Neuronal stem cell (in vitro differentiated cells): Measurements from ENCODE around the gene NELFCD.

Experiments
- DNase-seq: peaks from one replicate; pipeline ENCODE4 v3.0.0-alpha.2; 2013; ENCODE audit warnings: low spot score
- H2AFZ ChIP-seq: one replicate; pipeline ENCODE4 v1.6.1; 2013; ENCODE audit warnings: mild to moderate bottlenecking, low read length, inconsistent platforms
- H2AK5ac ChIP-seq: 2 replicates; pipeline ENCODE4 v1.6.1; 2013; ENCODE audit warnings: low read depth, mild to moderate bottlenecking, inconsistent platforms, low read length, moderate library complexity, mixed read lengths
- H2BK120ac ChIP-seq: 2 replicates; pipeline ENCODE4 v1.6.1; 2013; ENCODE audit warnings: low read depth, mild to moderate bottlenecking, inconsistent platforms, low read length, moderate library complexity, mixed read lengths
- H2BK12ac ChIP-seq: one replicate; pipeline ENCODE4 v1.6.1; 2013; ENCODE audit warnings: low read length, inconsistent platforms
- H2BK15ac ChIP-seq: 2 replicates; pipeline ENCODE4 v1.6.1; 2013; ENCODE audit warnings: mild to moderate bottlenecking, low read length, inconsistent platforms, mixed read lengths
- H2BK5ac ChIP-seq: one replicate; pipeline ENCODE4 v1.6.1; 2013; ENCODE audit warnings: inconsistent platforms, mild to moderate bottlenecking, low read length, moderate library complexity
- H3K14ac ChIP-seq: one replicate; pipeline ENCODE4 v1.6.1; 2013; ENCODE audit warnings: low read length, inconsistent platforms
- H3K18ac ChIP-seq: 2 replicates; pipeline ENCODE4 v1.6.1; 2013; ENCODE audit warnings: low read length, inconsistent platforms
- H3K23ac ChIP-seq: 2 replicates; pipeline ENCODE4 v1.6.1; 2013; ENCODE audit warnings: low read depth, mild to moderate bottlenecking, mixed read lengths, low read length, inconsistent platforms; ENCODE audit not compliant: poor library complexity
- H3K27ac ChIP-seq: replicated peaks from 3 replicates; pipeline ENCODE4 v1.5.1; 2013; ENCODE audit warnings: low read length, inconsistent platforms
- H3K27me3 ChIP-seq, 3 experiments: 2 replicates each; pipeline ENCODE4 v1.6.1; 2013; ENCODE audit warnings: low read length in 3 of 3, mild to moderate bottlenecking in 2 of 3, inconsistent platforms in 1 of 3, low read depth in 1 of 3, mixed read lengths in 1 of 3, moderate library complexity in 1 of 3; ENCODE audit not compliant: control insufficient read depth in 3 of 3, insufficient read depth in 3 of 3
- H3K36me3 ChIP-seq, 2 donors: replicated peaks in 1 of 2; 2 replicates each; pipeline ENCODE4 v1.6.1; 2013; ENCODE audit warnings: low read length in 2 of 2; ENCODE audit not compliant: control insufficient read depth in 2 of 2, insufficient read depth in 2 of 2
- H3K4ac ChIP-seq: 2 replicates; pipeline ENCODE4 v1.6.1; 2013; ENCODE audit warnings: inconsistent platforms, mild to moderate bottlenecking, low read length, moderate library complexity
- H3K4me1 ChIP-seq, 2 donors: 1 replicate in 1 of 2; 2 replicates in 1 of 2; pipeline ENCODE4 v1.6.1; 2013; ENCODE audit warnings: low read length in 2 of 2, low read depth in 1 of 2; ENCODE audit not compliant: control insufficient read depth in 2 of 2, insufficient read depth in 1 of 2
- H3K4me2 ChIP-seq: one replicate; pipeline ENCODE4 v1.6.1; 2013; ENCODE audit warnings: mild to moderate bottlenecking, low read length, inconsistent platforms; ENCODE audit not compliant: insufficient read depth, poor library complexity, severe bottlenecking
- H3K4me3 ChIP-seq, 2 donors: 2 replicates each; pipeline ENCODE4 v1.5.1; 2013; ENCODE audit warnings: low read length in 2 of 2, mild to moderate bottlenecking in 2 of 2, inconsistent platforms in 1 of 2, moderate library complexity in 1 of 2
- H3K79me1 ChIP-seq: one replicate; pipeline ENCODE4 v1.6.1; 2013; ENCODE audit warnings: low read depth, mild to moderate bottlenecking, inconsistent platforms, low read length, moderate library complexity
- H3K9ac ChIP-seq: one replicate; pipeline ENCODE4 v1.6.1; 2013; ENCODE audit warnings: mild to moderate bottlenecking, low read depth, low read length, inconsistent platforms; ENCODE audit not compliant: poor library complexity
- H3K9me3 ChIP-seq, 2 donors: replicated peaks in 1 of 2; 2 replicates each; pipeline versions ENCODE3 to v1.6.1; 2013; ENCODE audit warnings: low read length in 2 of 2, mild to moderate bottlenecking in 2 of 2, inconsistent platforms in 1 of 2, low read depth in 1 of 2, mixed read lengths in 1 of 2, moderate library complexity in 1 of 2; ENCODE audit not compliant: control insufficient read depth in 2 of 2, insufficient read depth in 1 of 2
- H4K8ac ChIP-seq: one replicate; pipeline ENCODE4 v1.6.1; 2013; ENCODE audit warnings: low read depth, mild to moderate bottlenecking, inconsistent platforms, low read length, moderate library complexity
- H4K91ac ChIP-seq: one replicate; pipeline ENCODE4 v1.6.1; 2013; ENCODE audit warnings: low read length, low read depth, mild to moderate bottlenecking, inconsistent platforms; ENCODE audit not compliant: poor library complexity
- WGBS, 2 donors: extraction: QIAGEN DNeasy Blood & Tissue Kit; methylation state at CpG; one replicate each; pipeline ENCODE4 v1.1.7; 2013; ENCODE audit warnings: missing lambda C conversion rate in 2 of 2, mixed read lengths in 1 of 2; ENCODE audit not compliant: insufficient read length in 2 of 2, insufficient replicate concordance in 1 of 2; ENCODE audit errors: extremely low coverage in 2 of 2; 5-methylcytosine and 5-hydroxymethylcytosine counted together

The NELFCD gene

GRCh38 chr20:59043698-59044097, 62.6 kb downstream of the NELFCD start:
- no peak overlapping the region for H3K4me3 ChIP-seq
- H3K4me1 ChIP-seq, result peaks cover 3 to 4% of the 10 kb centered on the region in 2 donors
- H3K14ac ChIP-seq, result no peak overlapping the region
- H3K27ac ChIP-seq, result no peak overlapping the region
- H3K9ac ChIP-seq, result no peak overlapping the region
- H2AFZ ChIP-seq, result no peak overlapping the region
- H4K91ac ChIP-seq, result no peak overlapping the region
- no peak for DNase-seq
- H2BK15ac ChIP-seq, result no peak overlapping the region
- H3K4ac ChIP-seq, result no peak overlapping the region
- H3K4me2 ChIP-seq, result no peak overlapping the region
- peaks cover 5% of the 10 kb centered on the region for H3K79me1 ChIP-seq
- H3K18ac ChIP-seq, result no peak overlapping the region
- no peak overlapping the region for H2BK5ac ChIP-seq
- no peak overlapping the region for H2BK120ac ChIP-seq
- no CpG with 5 or more reads among the region's 3 CpGs for WGBS, 2 donors
- peaks cover 0 to 8% of the 10 kb centered on the region in 2 donors for H3K36me3 ChIP-seq
- no peak overlapping the region for H4K8ac ChIP-seq
- no peak overlapping the region for H3K23ac ChIP-seq
- no peak overlapping the region for H2AK5ac ChIP-seq
- H3K9me3 ChIP-seq, result peaks cover 0 to 16% of the 10 kb centered on the region in 2 donors
- H2BK12ac ChIP-seq, result no peak overlapping the region
- no peaks in the 10 kb centered on the region for H3K27me3 ChIP-seq

- no peak overlapping the region for H2AFZ ChIP-seq
- peaks cover 3 to 4% of the 10 kb centered on the region in 2 donors for H3K4me1 ChIP-seq
- no peak overlapping the region for H3K4me3 ChIP-seq
- H2AK5ac ChIP-seq, result no peak overlapping the region
- H3K9me3 ChIP-seq, result peaks cover 0 to 16% of the 10 kb centered on the region in 2 donors
- H3K9ac ChIP-seq, result no peak overlapping the region
- H3K23ac ChIP-seq, result no peak overlapping the region
- H2BK12ac ChIP-seq, result no peak overlapping the region
- H3K4ac ChIP-seq, result no peak overlapping the region
- H2BK15ac ChIP-seq, result no peak overlapping the region
- no peak for DNase-seq
- peaks cover 5% of the 10 kb centered on the region for H3K79me1 ChIP-seq
- no peak overlapping the region for H3K27ac ChIP-seq
- no peaks in the 10 kb centered on the region for H3K27me3 ChIP-seq
- H3K14ac ChIP-seq, result no peak overlapping the region
- H4K91ac ChIP-seq, result no peak overlapping the region
- H3K18ac ChIP-seq, result no peak overlapping the region
- WGBS, 2 donors, result no CpG with 5 or more reads among the region's 3 CpGs
- no peak overlapping the region for H2BK5ac ChIP-seq
- H4K8ac ChIP-seq, result no peak overlapping the region
- peaks cover 0 to 8% of the 10 kb centered on the region in 2 donors for H3K36me3 ChIP-seq
- no peak overlapping the region for H3K4me2 ChIP-seq
- no peak overlapping the region for H2BK120ac ChIP-seq
Observed at GRCh38 chr20:59044295-59044694, 63.2 kb downstream of the NELFCD start.
